ENCODE results near the gene SRD5A1.
A peak's percentile ranks its signal among the peaks of the same experiment; 100 is the strongest.
"Not testable (repeated sequence)": the region's sequence is repeated elsewhere in the genome, so short reads cannot be mapped to it uniquely, and the experiment has no call there.

The SRD5A1 gene

GRCh38 chr5:6637022-6637421, 3.8 kb downstream of the SRD5A1 start:
- H3K4me3 ChIP-seq (ENCODE audit: low read depth, low read length): no peak overlapping the region
- DNase-seq (ENCODE audit: low read depth): no peak
- TF ChIP-seq CTCF (conservative IDR thresholded peaks at IDR 0.05; ENCODE audit: low read depth, low read length): no peak

GRCh38 chr5:6637590-6637989, 4.3 kb downstream of the SRD5A1 start:
- H3K4me3 ChIP-seq (ENCODE audit: low read depth, low read length): no peak overlapping the region
- TF ChIP-seq CTCF (conservative IDR thresholded peaks at IDR 0.05; ENCODE audit: low read depth, low read length): no peak
- no peak for DNase-seq (ENCODE audit: low read depth)

GRCh38 chr5:6638236-6638635, 5.0 kb downstream of the SRD5A1 start:
- no peak overlapping the region for H3K4me3 ChIP-seq (ENCODE audit: low read depth, low read length)
- DNase-seq (ENCODE audit: low read depth): no peak
- no peak for TF ChIP-seq CTCF (conservative IDR thresholded peaks at IDR 0.05; ENCODE audit: low read depth, low read length)

- DNase-seq (ENCODE audit: low read depth): no peak
- TF ChIP-seq CTCF (conservative IDR thresholded peaks at IDR 0.05; ENCODE audit: low read depth, low read length): no peak
- no peak overlapping the region for H3K4me3 ChIP-seq (ENCODE audit: low read depth, low read length)
Observed at GRCh38 chr5:6642655-6643054, 9.4 kb downstream of the SRD5A1 start.

- peak; percentile 4 for DNase-seq (ENCODE audit: low read depth)
- TF ChIP-seq CTCF (conservative IDR thresholded peaks at IDR 0.05; ENCODE audit: low read depth, low read length): no peak
- no peak overlapping the region for H3K4me3 ChIP-seq (ENCODE audit: low read depth, low read length)
Observed at GRCh38 chr5:6644794-6645241, 11.6 kb downstream of the SRD5A1 start.

- H3K4me3 ChIP-seq (ENCODE audit: low read depth, low read length): not testable (repeated sequence)
- DNase-seq (ENCODE audit: low read depth): peak; percentile 21
Observed at GRCh38 chr5:6645571-6646362, 12.5 kb downstream of the SRD5A1 start.

GRCh38 chr5:6649186-6649585, 15.9 kb downstream of the SRD5A1 start:
- H3K4me3 ChIP-seq (ENCODE audit: low read depth, low read length): no peak overlapping the region
- no peak for DNase-seq (ENCODE audit: low read depth)
- TF ChIP-seq CTCF (conservative IDR thresholded peaks at IDR 0.05; ENCODE audit: low read depth, low read length): no peak

Measured in choroid plexus epithelial cell (primary cell).